Neutrophil (primary cell): ENCODE measurements around the gene SEPTIN12.
"Not testable (repeated sequence)": the region's sequence is repeated elsewhere in the genome, so short reads cannot be mapped to it uniquely, and the experiment has no call there.

Source experiments
- H3K27ac ChIP-seq: fragments of 200-600 bp; sonication (generic); 2 replicates; pipeline ENCODE4 v1.5.1; 2016; ENCODE audit warnings: mild to moderate bottlenecking, moderate library complexity
- H3K27me3 ChIP-seq: fragments of 200-600 bp; sonication (generic); 2 replicates; pipeline ENCODE4 v1.6.0; 2016; ENCODE audit warnings: mild to moderate bottlenecking
- H3K36me3 ChIP-seq: fragments of 200-600 bp; sonication (generic); 2 replicates; pipeline ENCODE4 v1.5.1; 2017
- H3K4me1 ChIP-seq, 2 experiments: fragments of 200-600 bp in 1 of 2; sonication (generic) in 1 of 2; 1 replicate in 1 of 2; 2 replicates in 1 of 2; pipeline versions ENCODE4 v1.5.1 to v1.6.1; 2013 to 2016; ENCODE audit warnings: low read depth in 1 of 2, low read length in 1 of 2, mild to moderate bottlenecking in 1 of 2, moderate library complexity in 1 of 2; ENCODE audit not compliant: control insufficient read depth in 1 of 2, insufficient read depth in 1 of 2
- H3K4me3 ChIP-seq, 2 experiments: fragments of 200-600 bp in 1 of 2; sonication (generic) in 1 of 2; 1 replicate in 1 of 2; 2 replicates in 1 of 2; pipeline ENCODE4 v1.5.1; 2013 to 2016; ENCODE audit warnings: low read depth in 1 of 2, low read length in 1 of 2, mild to moderate bottlenecking in 1 of 2, moderate library complexity in 1 of 2
- H3K9me3 ChIP-seq: fragments of 200-600 bp; sonication (generic); 2 replicates; pipeline ENCODE4 v1.5.1; 2016
- TF ChIP-seq, protein P1 (sequence below): fragments of 200-600 bp; sonication (generic); IDR thresholded peaks from 2 replicates; pipeline ENCODE4 v1.5.1; 2016; ENCODE audit warnings: antibody characterized with exemption

SEPTIN12 gene

DNA sequence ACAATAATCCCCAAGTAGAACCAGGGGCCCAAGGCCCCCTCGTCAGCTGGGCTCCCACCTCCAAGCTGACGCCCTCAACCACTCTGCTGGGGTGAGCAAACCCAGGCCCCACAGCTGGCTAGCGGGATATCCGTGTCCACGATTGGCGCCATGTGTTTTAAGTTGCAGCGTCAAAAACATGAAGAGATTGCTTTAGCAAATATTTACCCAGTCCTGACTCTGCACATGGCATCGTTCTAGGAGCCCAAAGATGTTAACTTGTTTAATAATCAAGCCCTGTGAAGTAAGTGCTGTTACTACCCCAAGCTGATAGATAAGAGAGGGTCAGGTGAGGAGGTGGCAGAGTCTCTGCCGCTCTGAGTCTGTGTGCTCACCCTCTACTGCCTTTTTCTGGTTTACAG, 344 bp upstream of the SEPTIN12 start:
- TF ChIP-seq, protein P1, sequence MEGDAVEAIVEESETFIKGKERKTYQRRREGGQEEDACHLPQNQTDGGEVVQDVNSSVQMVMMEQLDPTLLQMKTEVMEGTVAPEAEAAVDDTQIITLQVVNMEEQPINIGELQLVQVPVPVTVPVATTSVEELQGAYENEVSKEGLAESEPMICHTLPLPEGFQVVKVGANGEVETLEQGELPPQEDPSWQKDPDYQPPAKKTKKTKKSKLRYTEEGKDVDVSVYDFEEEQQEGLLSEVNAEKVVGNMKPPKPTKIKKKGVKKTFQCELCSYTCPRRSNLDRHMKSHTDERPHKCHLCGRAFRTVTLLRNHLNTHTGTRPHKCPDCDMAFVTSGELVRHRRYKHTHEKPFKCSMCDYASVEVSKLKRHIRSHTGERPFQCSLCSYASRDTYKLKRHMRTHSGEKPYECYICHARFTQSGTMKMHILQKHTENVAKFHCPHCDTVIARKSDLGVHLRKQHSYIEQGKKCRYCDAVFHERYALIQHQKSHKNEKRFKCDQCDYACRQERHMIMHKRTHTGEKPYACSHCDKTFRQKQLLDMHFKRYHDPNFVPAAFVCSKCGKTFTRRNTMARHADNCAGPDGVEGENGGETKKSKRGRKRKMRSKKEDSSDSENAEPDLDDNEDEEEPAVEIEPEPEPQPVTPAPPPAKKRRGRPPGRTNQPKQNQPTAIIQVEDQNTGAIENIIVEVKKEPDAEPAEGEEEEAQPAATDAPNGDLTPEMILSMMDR = no peak
- Histone ChIP-seq H3K9me3 (no peaks in the 10 kb centered on the region), H3K27ac (no peak overlapping the region), H3K4me3 (no peak overlapping the region), H3K36me3 (no peaks in the 10 kb centered on the region), H3K4me1 (peaks cover 0 to 10% of the 10 kb centered on the region in 2 experiments), H3K27me3 (no peaks in the 10 kb centered on the region)

DNA sequence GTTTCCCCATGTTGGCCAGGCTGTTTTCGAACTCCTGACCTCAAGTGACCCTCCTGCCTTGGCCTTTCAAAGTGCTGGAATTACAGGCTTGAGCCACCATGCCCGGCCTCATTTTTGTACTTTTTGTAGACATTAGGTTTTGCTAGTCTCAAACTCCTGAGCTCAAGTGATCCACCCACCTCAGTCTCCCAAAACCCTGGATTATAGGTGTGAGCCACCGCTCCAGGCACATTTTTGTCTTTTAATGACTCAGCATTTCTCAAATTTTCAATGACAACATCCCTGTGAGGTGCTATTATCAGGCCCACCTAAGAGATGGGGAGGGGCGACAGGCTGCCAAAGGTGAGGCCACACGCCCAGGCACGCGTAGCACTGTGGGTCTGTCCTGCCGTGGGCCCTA, 1.1 kb downstream of the SEPTIN12 start:
- no peak overlapping the region for H3K4me3 ChIP-seq
- H3K9me3 ChIP-seq = no peaks in the 10 kb centered on the region
- no peaks in the 10 kb centered on the region for H3K27me3 ChIP-seq
- no peak overlapping the region for H3K27ac ChIP-seq
- TF ChIP-seq, protein P1 = no peak
- H3K36me3 ChIP-seq = no peaks in the 10 kb centered on the region
- H3K4me1 ChIP-seq = peaks cover 0 to 10% of the 10 kb centered on the region in 2 experiments

DNA sequence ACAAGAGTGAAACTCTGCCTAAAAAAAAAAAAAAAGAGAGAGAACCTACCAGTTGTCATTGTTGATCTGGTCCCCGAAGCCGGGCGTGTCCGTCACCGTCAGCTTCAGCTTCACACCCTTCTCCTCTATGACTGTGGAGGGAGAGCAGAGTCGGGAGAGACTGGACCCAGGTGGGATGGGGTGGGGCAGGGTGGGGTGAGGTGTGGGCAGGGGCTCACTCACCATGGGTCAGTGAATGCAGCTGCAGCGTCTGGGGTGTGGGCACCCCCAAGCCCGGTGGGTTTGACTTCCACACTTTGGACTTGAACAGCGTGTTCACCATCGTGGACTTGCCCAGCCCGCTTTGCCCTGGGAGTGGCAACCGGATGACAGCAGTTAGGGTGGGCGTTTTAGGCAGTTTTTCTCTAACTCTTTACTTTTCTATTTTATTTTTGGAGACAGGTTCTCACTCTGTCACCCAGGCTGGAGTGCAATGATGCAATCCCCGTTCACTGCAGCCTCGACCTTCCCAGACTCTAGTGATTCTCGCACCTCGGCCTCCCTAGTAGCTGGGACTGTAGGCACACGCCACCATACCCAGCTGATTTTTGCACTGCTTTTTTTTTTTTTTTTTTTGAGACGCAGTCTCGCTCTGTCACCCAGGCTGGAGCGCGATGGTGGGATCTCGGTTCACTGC, 2.2 kb downstream of the SEPTIN12 start:
- Histone ChIP-seq H3K27ac (no peak overlapping the region), H3K9me3 (no peaks in the 10 kb centered on the region), H3K36me3 (no peaks in the 10 kb centered on the region), H3K4me3 (no peak overlapping the region), H3K4me1 (peaks cover 0 to 11% of the 10 kb centered on the region in 2 experiments), H3K27me3 (no peaks in the 10 kb centered on the region)
- TF ChIP-seq, protein P1 = no peak

DNA sequence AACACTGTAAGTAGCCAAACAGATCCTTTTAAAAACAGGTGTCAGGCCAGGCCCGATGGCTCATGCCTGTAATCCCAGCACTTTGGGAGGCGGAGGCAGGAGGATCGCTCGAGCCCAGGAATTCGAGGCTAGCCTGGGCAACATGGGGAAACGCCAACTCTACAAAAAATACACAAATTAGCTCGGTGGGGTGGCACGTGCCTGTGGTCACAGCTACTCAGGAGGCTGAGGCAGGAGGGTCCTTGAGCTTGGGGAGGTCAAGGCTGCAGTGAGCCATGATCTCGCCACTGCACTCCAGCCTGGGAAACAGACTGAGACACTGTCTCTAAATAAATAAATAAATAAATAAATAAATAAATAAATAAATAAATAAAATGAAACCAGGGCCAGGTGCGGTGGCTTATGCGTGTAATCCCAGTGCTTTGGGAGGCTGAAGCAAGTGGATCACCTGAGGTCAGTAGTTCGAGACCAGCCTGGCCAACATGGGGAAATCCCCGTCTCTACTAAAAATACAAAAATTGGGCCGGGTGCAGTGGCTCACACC, 3.6 kb downstream of the SEPTIN12 start:
- H3K27me3 ChIP-seq, H3K9me3 ChIP-seq, H3K4me1 ChIP-seq, H3K27ac ChIP-seq, H3K36me3 ChIP-seq, H3K4me3 ChIP-seq: not testable (repeated sequence)

DNA sequence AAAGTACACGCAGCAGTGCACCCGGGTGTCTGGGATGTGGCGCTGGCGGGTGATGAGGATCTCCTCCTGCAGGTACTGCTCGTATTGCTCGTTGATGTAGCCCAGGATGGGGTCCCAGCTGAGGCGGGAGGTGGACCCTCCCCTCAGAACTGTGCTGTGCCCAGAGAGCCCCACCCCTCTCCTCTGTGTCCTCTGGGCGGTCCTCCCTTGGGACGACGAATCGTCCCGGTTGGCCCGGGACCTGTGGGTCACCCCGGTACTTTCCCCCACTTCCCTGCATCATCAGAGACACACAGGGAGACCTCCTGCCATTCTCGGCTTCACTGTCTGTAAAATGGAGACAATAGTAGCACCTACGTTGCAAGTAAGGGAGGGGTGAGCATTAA, 4.2 kb downstream of the SEPTIN12 start:
- Histone ChIP-seq H3K4me3 (no peak overlapping the region), H3K36me3 (no peaks in the 10 kb centered on the region), H3K9me3 (no peaks in the 10 kb centered on the region), H3K27me3 (no peaks in the 10 kb centered on the region), H3K27ac (no peak overlapping the region), H3K4me1 (peaks cover 0 to 7% of the 10 kb centered on the region in 2 experiments)
- TF ChIP-seq, protein P1 = no peak

DNA sequence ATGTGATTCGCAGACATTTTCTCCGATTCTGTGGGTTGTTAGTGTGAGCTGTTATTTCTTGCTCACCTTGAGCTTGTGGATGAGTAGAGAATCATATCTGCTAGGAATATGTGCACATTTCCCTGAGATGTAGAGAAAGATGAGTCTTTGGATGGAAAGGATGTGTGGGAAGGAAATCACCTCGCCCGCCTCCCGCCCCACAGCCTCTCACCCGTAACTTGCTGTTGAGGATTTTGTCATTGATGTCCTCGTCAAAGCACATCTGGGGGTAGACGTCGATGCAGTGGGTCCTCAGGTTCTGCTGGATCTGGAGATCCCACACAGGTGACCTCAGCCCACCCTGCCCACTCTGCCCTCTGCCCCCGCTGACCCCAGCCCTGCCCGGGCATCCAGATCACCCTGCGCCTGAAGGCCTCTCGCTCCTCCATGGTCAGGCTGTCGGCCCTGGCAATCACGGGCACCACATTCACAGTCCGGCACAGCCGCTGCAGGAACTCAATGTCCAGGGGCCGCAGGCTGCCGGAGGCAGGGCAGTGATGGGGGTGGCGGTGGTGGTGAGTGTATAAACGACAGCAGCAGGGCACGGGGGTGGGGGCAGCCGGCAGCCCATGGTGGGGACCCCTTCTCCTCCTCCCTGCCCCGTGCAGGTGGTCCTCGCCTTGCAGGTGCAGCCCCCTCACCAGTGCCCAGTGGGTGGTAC, 4.7 kb downstream of the SEPTIN12 start:
- TF ChIP-seq, protein P1 = no peak
- Histone ChIP-seq H3K27ac (no peak overlapping the region), H3K27me3 (no peaks in the 10 kb centered on the region), H3K4me1 (peaks cover 0 to 7% of the 10 kb centered on the region in 2 experiments), H3K4me3 (no peak overlapping the region), H3K36me3 (no peaks in the 10 kb centered on the region), H3K9me3 (no peaks in the 10 kb centered on the region)
